WTC11 (cell line): Measurements from ENCODE around the gene PRAMEF17.
"Not testable (repeated sequence)": the region's sequence is repeated elsewhere in the genome, so short reads cannot be mapped to it uniquely, and the experiment has no call there.

ENCODE experiments used
- GTF2I ChIP-seq: fragments of 250-450 bp; sonication (Bioruptor Pico); conservative IDR thresholded peaks from 2 replicates; pipeline ENCODE4 v1.4.0; 2021; ENCODE audit warnings: mild to moderate bottlenecking
- MXD4 ChIP-seq: fragments of 250-450 bp; sonication (Bioruptor Pico); IDR thresholded peaks from 2 replicates; pipeline ENCODE4 v1.8.0; 2021; ENCODE audit warnings: mild to moderate bottlenecking, moderate library complexity, borderline replicate concordance
- SP1 ChIP-seq: sonication (generic); formaldehyde crosslinking; conservative IDR thresholded peaks from 2 replicates; pipeline ENCODE4 v1.8.1; 2022; ENCODE audit warnings: missing genetic modification reagents
- TEAD1 ChIP-seq: sonication (generic); formaldehyde crosslinking; IDR thresholded peaks from 2 replicates; pipeline ENCODE4 v1.8.0; 2022; ENCODE audit warnings: mild to moderate bottlenecking, missing genetic modification reagents
- TF ChIP-seq, protein P1 (sequence below): fragments of 200-600 bp; IDR thresholded peaks from 2 replicates; pipeline ENCODE4 v1.8.0; 2022; ENCODE audit warnings: antibody characterized with exemption

GRCh38 chr1:13354475-13354874 lies 35.0 kb upstream of the PRAMEF17 start:
- not testable (repeated sequence) for TF ChIP-seq SP1, TEAD1, GTF2I, MXD4 (CRISPR knock-in tag)
- TF ChIP-seq, protein P1, sequence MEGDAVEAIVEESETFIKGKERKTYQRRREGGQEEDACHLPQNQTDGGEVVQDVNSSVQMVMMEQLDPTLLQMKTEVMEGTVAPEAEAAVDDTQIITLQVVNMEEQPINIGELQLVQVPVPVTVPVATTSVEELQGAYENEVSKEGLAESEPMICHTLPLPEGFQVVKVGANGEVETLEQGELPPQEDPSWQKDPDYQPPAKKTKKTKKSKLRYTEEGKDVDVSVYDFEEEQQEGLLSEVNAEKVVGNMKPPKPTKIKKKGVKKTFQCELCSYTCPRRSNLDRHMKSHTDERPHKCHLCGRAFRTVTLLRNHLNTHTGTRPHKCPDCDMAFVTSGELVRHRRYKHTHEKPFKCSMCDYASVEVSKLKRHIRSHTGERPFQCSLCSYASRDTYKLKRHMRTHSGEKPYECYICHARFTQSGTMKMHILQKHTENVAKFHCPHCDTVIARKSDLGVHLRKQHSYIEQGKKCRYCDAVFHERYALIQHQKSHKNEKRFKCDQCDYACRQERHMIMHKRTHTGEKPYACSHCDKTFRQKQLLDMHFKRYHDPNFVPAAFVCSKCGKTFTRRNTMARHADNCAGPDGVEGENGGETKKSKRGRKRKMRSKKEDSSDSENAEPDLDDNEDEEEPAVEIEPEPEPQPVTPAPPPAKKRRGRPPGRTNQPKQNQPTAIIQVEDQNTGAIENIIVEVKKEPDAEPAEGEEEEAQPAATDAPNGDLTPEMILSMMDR = not testable (repeated sequence)
